Body of pancreas (tissue), 4 donors: ENCODE measurements around the gene PML.

Experiments
- POLR2A ChIP-seq, 3 donors: fragments of 450-650 bp; IDR thresholded peaks; one replicate each; pipeline ENCODE4 v1.6.1; 2016; ENCODE audit warnings: antibody characterized with exemption in 3 of 3, mild to moderate bottlenecking in 2 of 3
- TF ChIP-seq, protein P1 (sequence below), 7 experiments: fragments of 450-650 bp in 4 of 7; fragments of 200-600 bp in 3 of 7; sonication (generic) in 3 of 7; IDR thresholded peaks; one replicate each; pipeline ENCODE4 v1.5.1; 2016 to 2019; ENCODE audit warnings: antibody characterized with exemption in 7 of 7

DNA sequence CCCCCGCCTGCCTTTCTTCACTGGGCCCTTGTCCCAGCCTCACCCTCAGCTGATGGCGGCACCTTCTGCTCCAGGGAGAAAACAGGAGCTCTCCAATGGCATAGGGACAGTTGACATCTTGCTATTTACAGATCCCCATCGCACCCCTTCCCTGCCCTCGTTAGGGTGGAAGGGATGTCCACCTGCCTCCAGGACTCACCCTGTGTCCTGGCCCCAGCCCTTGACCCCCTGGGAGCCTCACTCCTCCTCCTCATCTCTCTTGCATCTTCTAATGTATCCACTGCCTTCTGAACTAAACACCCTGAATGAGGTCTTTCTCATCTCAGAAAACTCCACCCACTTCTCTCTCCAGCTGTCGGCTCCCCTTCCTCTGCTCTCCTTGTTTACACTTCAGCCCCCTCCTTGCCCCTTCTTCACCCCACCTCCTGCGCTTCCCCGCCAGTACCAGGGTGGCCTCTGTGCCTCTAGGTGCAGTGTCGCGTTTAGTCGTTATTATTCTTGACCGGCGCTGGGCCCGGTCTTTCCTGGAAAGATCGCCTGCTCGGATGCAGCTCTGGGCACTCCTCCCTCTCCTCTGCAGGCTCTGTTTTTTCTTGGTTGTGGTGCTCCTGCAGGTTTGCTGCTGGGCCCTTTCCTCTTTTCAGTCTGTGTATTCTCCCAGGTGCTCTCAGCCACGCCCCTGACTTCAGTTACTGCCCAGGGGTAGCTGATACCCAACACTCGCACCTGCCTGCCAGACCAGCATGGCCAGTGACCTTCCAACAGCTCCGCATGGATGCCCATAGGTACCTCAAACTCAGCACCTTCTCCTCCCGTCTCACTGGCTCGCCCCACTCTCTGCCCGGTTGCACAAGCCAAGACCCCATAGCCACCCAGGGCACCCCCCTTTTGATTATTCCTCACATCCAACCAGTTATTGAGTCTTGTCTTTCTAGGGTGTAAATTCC, 42.9 kb downstream of the PML start:
- TF ChIP-seq POLR2A (IDR thresholded peaks at IDR 0.05), result no peak
- TF ChIP-seq, protein P1, sequence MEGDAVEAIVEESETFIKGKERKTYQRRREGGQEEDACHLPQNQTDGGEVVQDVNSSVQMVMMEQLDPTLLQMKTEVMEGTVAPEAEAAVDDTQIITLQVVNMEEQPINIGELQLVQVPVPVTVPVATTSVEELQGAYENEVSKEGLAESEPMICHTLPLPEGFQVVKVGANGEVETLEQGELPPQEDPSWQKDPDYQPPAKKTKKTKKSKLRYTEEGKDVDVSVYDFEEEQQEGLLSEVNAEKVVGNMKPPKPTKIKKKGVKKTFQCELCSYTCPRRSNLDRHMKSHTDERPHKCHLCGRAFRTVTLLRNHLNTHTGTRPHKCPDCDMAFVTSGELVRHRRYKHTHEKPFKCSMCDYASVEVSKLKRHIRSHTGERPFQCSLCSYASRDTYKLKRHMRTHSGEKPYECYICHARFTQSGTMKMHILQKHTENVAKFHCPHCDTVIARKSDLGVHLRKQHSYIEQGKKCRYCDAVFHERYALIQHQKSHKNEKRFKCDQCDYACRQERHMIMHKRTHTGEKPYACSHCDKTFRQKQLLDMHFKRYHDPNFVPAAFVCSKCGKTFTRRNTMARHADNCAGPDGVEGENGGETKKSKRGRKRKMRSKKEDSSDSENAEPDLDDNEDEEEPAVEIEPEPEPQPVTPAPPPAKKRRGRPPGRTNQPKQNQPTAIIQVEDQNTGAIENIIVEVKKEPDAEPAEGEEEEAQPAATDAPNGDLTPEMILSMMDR (IDR thresholded peaks at IDR 0.05), result peak in 1 of 7 experiments; percentile 1
